HG02981 (cell line): ENCODE measurements around the gene ELAVL2.
"Not testable (repeated sequence)": the region's sequence is repeated elsewhere in the genome, so short reads cannot be mapped to it uniquely, and the experiment has no call there.

ENCODE experiments used
- ATAC-seq: cut with Tn5 transposase; IDR thresholded peaks from one replicate; pipeline ENCODE4 v1.9.1; 2021; ENCODE audit warnings: mild to moderate bottlenecking, moderate library complexity; ENCODE audit not compliant: unreplicated experiment

The ELAVL2 gene

GRCh38 chr9:23730364-23730763 lies 95.7 kb downstream of the ELAVL2 start:
- ATAC-seq: no peak

GRCh38 chr9:23728736-23729135 lies 97.3 kb downstream of the ELAVL2 start:
- no peak for ATAC-seq

- ATAC-seq: no peak
These were observed 100.6 kb downstream of the ELAVL2 start for GRCh38 chr9:23725279-23725946.

GRCh38 chr9:23723672-23724071 lies 102.4 kb downstream of the ELAVL2 start:
- ATAC-seq: no peak

GRCh38 chr9:23723048-23723447 lies 103.0 kb downstream of the ELAVL2 start:
- not testable (repeated sequence) for ATAC-seq

GRCh38 chr9:23721466-23721865 lies 104.6 kb downstream of the ELAVL2 start:
- ATAC-seq: no peak

GRCh38 chr9:23717505-23717904 lies 108.5 kb downstream of the ELAVL2 start:
- no peak for ATAC-seq

GRCh38 chr9:23707249-23707648 lies 118.8 kb downstream of the ELAVL2 start:
- ATAC-seq: no peak

GRCh38 chr9:23702311-23702922 lies 123.6 kb downstream of the ELAVL2 start:
- ATAC-seq: no peak

GRCh38 chr9:23701291-23701690 lies 124.7 kb downstream of the ELAVL2 start:
- ATAC-seq: no peak

- no peak for ATAC-seq
These were observed 125.7 kb downstream of the ELAVL2 start for GRCh38 chr9:23700359-23700758.

GRCh38 chr9:23698161-23698560 lies 127.9 kb downstream of the ELAVL2 start:
- no peak for ATAC-seq

- no peak for ATAC-seq
These were observed 130.5 kb downstream of the ELAVL2 start for GRCh38 chr9:23695572-23695971.

GRCh38 chr9:23693374-23693773 lies 132.7 kb downstream of the ELAVL2 start:
- ATAC-seq: no peak

GRCh38 chr9:23686896-23687295 lies 139.1 kb downstream of the ELAVL2 start:
- ATAC-seq: no peak

- ATAC-seq: no peak
These were observed 139.8 kb downstream of the ELAVL2 start for GRCh38 chr9:23686257-23686656.

- ATAC-seq: no peak
These were observed 142.4 kb downstream of the ELAVL2 start for GRCh38 chr9:23683611-23684061.

- no peak for ATAC-seq
These were observed 143.1 kb downstream of the ELAVL2 start for GRCh38 chr9:23682891-23683431.

GRCh38 chr9:23682352-23682751 lies 143.7 kb downstream of the ELAVL2 start:
- ATAC-seq: no peak

GRCh38 chr9:23677446-23677845 lies 148.6 kb downstream of the ELAVL2 start:
- no peak for ATAC-seq

GRCh38 chr9:23674016-23674585 lies 151.9 kb downstream of the ELAVL2 start:
- ATAC-seq: no peak

GRCh38 chr9:23672151-23672550 lies 153.9 kb downstream of the ELAVL2 start:
- ATAC-seq: no peak
